H1 (cell line): ENCODE measurements around the gene USH2A. TPM values are rescaled to one million over a fixed set of nuclear protein-coding genes. Genes with fewer than 3 reads are reported as not detected.

Experiments
- CREB1 ChIP-seq: IDR thresholded peaks from 2 replicates; pipeline ENCODE4 v1.6.1; 2012; ENCODE audit warnings: inconsistent platforms
- FOSL1 ChIP-seq: IDR thresholded peaks from 2 replicates; pipeline ENCODE4 v1.6.1; 2011; ENCODE audit warnings: mild to moderate bottlenecking, low read depth, low read length, moderate library complexity; ENCODE audit not compliant: insufficient read depth
- GTF2F1 ChIP-seq: IDR thresholded peaks from 2 replicates; pipeline ENCODE4 v1.6.1; 2012; ENCODE audit warnings: low read depth, low read length, improper control_type of control experiment, borderline replicate concordance
- JUN ChIP-seq: IDR thresholded peaks from 2 replicates; pipeline ENCODE4 v1.6.1; 2011; ENCODE audit warnings: low read depth, mild to moderate bottlenecking, improper control_type of control experiment, low read length
- RNF2 ChIP-seq: fragments of 200-900, 300-1000 bp; sonication (generic); IDR thresholded peaks from 2 replicates; pipeline ENCODE4 v1.7.1; 2016; ENCODE audit warnings: borderline replicate concordance, low read depth, mild to moderate bottlenecking, antibody characterized with exemption, low read length; ENCODE audit not compliant: poor library complexity, severe bottlenecking; ENCODE audit errors: missing control alignments
- SAP30 ChIP-seq: fragments of 300-600 bp; sonication (generic); IDR thresholded peaks from 2 replicates; pipeline ENCODE4 v1.7.1; 2012; ENCODE audit warnings: low read length, moderate library complexity, mild to moderate bottlenecking, inconsistent platforms; ENCODE audit not compliant: insufficient read depth, insufficient replicate concordance
- SP4 ChIP-seq: IDR thresholded peaks from 2 replicates; pipeline ENCODE4 v1.6.1; 2012; ENCODE audit warnings: low read length, inconsistent platforms
- TAF1 ChIP-seq: IDR thresholded peaks from 2 replicates; pipeline ENCODE4 v1.6.1; 2011; ENCODE audit warnings: mild to moderate bottlenecking, low read depth, low read length
- TCF12 ChIP-seq: IDR thresholded peaks from 2 replicates; pipeline ENCODE4 v1.6.1; 2011; ENCODE audit warnings: low read depth, mild to moderate bottlenecking, low read length
- ZNF274 ChIP-seq: IDR thresholded peaks from 2 replicates; pipeline ENCODE4 v1.7.0; 2012; ENCODE audit warnings: low read length, borderline replicate concordance; ENCODE audit errors: extremely low read depth
- polyA plus RNA-seq, 7 experiments: library from polyadenylated mRNA; depleted of rRNA in 3 of 7; stranded (reverse) in 5 of 7; unstranded in 2 of 7; fragments of >200 nt in 5 of 7; fragments of 200-250 nt in 2 of 7; gene quantifications; 1 replicate in 5 of 7; 2 replicates in 1 of 7; 4 replicates in 1 of 7; pipeline versions ENCODE4 v1.2.1 to v1.2.3, GENCODE V29; 2011 to 2013; ENCODE audit warnings: missing spikeins in 2 of 7, mixed read lengths in 2 of 7
- total RNA-seq: library from RNA; stranded (reverse); fragmentation: NEBNext Ultra II Directional; extraction: Animal tissue kit (Norgen Biotek cat#: 25700); gene quantifications from 2 replicates; pipeline ENCODE4 v1.2.1, GENCODE V29; 2021
- TF ChIP-seq, protein P1 (sequence below): fragments of 300-600 bp; sonication (generic); IDR thresholded peaks from 2 replicates; pipeline ENCODE4 v1.7.1; 2012; ENCODE audit warnings: low read length, moderate library complexity, mild to moderate bottlenecking, inconsistent platforms; ENCODE audit not compliant: insufficient replicate concordance

Gene USH2A
- total and polyA plus RNA-seq, 2 of the 8 experiments (the other 6 are each of a cell fraction or from before 2014, with no cell fraction given) = 0.02 to 0.17 TPM

DNA sequence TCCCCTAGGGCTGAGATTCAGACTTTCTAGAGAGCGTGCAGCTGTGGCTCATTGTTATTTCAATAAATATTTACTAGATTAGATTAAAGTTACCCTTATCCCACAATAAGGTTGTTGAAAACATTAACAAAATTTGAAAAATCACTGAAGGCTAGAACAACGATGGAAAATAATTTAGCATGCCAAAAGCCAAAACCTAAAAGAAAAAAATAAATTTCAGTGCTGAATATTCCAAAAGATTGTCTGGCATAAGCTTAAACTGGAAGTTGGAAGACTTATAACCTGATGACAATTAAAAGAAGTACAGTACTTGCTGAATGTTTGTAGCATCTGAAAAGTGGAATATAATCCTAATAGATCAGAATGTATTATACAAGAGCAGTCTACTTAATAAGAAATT is 221.3 kb downstream of the USH2A start (continued):
- TF ChIP-seq, protein P1, sequence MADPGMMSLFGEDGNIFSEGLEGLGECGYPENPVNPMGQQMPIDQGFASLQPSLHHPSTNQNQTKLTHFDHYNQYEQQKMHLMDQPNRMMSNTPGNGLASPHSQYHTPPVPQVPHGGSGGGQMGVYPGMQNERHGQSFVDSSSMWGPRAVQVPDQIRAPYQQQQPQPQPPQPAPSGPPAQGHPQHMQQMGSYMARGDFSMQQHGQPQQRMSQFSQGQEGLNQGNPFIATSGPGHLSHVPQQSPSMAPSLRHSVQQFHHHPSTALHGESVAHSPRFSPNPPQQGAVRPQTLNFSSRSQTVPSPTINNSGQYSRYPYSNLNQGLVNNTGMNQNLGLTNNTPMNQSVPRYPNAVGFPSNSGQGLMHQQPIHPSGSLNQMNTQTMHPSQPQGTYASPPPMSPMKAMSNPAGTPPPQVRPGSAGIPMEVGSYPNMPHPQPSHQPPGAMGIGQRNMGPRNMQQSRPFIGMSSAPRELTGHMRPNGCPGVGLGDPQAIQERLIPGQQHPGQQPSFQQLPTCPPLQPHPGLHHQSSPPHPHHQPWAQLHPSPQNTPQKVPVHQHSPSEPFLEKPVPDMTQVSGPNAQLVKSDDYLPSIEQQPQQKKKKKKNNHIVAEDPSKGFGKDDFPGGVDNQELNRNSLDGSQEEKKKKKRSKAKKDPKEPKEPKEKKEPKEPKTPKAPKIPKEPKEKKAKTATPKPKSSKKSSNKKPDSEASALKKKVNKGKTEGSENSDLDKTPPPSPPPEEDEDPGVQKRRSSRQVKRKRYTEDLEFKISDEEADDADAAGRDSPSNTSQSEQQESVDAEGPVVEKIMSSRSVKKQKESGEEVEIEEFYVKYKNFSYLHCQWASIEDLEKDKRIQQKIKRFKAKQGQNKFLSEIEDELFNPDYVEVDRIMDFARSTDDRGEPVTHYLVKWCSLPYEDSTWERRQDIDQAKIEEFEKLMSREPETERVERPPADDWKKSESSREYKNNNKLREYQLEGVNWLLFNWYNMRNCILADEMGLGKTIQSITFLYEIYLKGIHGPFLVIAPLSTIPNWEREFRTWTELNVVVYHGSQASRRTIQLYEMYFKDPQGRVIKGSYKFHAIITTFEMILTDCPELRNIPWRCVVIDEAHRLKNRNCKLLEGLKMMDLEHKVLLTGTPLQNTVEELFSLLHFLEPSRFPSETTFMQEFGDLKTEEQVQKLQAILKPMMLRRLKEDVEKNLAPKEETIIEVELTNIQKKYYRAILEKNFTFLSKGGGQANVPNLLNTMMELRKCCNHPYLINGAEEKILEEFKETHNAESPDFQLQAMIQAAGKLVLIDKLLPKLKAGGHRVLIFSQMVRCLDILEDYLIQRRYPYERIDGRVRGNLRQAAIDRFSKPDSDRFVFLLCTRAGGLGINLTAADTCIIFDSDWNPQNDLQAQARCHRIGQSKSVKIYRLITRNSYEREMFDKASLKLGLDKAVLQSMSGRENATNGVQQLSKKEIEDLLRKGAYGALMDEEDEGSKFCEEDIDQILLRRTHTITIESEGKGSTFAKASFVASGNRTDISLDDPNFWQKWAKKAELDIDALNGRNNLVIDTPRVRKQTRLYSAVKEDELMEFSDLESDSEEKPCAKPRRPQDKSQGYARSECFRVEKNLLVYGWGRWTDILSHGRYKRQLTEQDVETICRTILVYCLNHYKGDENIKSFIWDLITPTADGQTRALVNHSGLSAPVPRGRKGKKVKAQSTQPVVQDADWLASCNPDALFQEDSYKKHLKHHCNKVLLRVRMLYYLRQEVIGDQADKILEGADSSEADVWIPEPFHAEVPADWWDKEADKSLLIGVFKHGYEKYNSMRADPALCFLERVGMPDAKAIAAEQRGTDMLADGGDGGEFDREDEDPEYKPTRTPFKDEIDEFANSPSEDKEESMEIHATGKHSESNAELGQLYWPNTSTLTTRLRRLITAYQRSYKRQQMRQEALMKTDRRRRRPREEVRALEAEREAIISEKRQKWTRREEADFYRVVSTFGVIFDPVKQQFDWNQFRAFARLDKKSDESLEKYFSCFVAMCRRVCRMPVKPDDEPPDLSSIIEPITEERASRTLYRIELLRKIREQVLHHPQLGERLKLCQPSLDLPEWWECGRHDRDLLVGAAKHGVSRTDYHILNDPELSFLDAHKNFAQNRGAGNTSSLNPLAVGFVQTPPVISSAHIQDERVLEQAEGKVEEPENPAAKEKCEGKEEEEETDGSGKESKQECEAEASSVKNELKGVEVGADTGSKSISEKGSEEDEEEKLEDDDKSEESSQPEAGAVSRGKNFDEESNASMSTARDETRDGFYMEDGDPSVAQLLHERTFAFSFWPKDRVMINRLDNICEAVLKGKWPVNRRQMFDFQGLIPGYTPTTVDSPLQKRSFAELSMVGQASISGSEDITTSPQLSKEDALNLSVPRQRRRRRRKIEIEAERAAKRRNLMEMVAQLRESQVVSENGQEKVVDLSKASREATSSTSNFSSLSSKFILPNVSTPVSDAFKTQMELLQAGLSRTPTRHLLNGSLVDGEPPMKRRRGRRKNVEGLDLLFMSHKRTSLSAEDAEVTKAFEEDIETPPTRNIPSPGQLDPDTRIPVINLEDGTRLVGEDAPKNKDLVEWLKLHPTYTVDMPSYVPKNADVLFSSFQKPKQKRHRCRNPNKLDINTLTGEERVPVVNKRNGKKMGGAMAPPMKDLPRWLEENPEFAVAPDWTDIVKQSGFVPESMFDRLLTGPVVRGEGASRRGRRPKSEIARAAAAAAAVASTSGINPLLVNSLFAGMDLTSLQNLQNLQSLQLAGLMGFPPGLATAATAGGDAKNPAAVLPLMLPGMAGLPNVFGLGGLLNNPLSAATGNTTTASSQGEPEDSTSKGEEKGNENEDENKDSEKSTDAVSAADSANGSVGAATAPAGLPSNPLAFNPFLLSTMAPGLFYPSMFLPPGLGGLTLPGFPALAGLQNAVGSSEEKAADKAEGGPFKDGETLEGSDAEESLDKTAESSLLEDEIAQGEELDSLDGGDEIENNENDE = no peak
- TF ChIP-seq SAP30 = no peak
- TF ChIP-seq SP4 = no peak
- TF ChIP-seq FOSL1 = no peak
- no peak for TF ChIP-seq RNF2
- no peak for TF ChIP-seq TCF12
- TF ChIP-seq TAF1 = no peak
- TF ChIP-seq JUN = no peak
- no peak for TF ChIP-seq GTF2F1
- no peak for TF ChIP-seq CREB1
- TF ChIP-seq ZNF274 = no peak
